A549 treated with Hydrocortisone at 1 μM for 4 hours (cell line): ENCODE results near the gene ASPDH. TPM values are rescaled to one million over a fixed set of nuclear protein-coding genes. Genes with fewer than 3 reads are reported as not detected.

Experiments
- total RNA-seq: library from RNA; stranded (reverse); fragments of 200-300 nt; extraction: Qiagen RNA extraction; gene quantifications from 5 replicates; pipeline ENCODE4 v1.2.3, GENCODE V29; 2022

Gene ASPDH
- total RNA-seq = not detected in 5 replicates

GRCh38 chr19:50513746-50514345 lies at the start of gene ASPDH:
ASPDH (minus strand) TSS chr19:50513913; CDS start chr19:50513823, 90 bp downstream.

GRCh38 chr19:50511069-50511822 lies 2.5 kb downstream of the ASPDH start, which contains the start of gene JOSD2:
JOSD2 (minus strand) TSS chr19:50511191; CDS start chr19:50510431, 760 bp downstream.

GRCh38 chr19:50476224-50476906 lies 37.3 kb downstream of the ASPDH start, which contains the start of the genes EMC10 and GARIN5A:
EMC10 (plus strand) TSS chr19:50476507; CDS start chr19:50476545, 38 bp downstream.
GARIN5A (minus strand) TSS chr19:50476848; CDS start chr19:50476388, 460 bp downstream.

Other genes starting within 250 kb of the ASPDH start
- gene KCNC3, start 184.5 kb downstream of the ASPDH start, total RNA-seq = 1.2 to 1.4 TPM (median 1.4 TPM) in 5 replicates
- gene NAPSA, start 148.3 kb downstream of the ASPDH start, total RNA-seq = 0.65 to 1.3 TPM (median 0.76 TPM) in 5 replicates
- gene NR1H2, start 137.5 kb downstream of the ASPDH start, total RNA-seq = 62.6 to 80.7 TPM (median 75.0 TPM) in 5 replicates
- gene POLD1, start 129.6 kb downstream of the ASPDH start, total RNA-seq = 52.2 to 73.0 TPM (median 71.5 TPM) in 5 replicates
- 0.17 to 0.40 TPM (median 0.21 TPM) in 5 replicates for gene SPIB, start 95.0 kb downstream of the ASPDH start, total RNA-seq
- gene MYBPC2, start 81.0 kb downstream of the ASPDH start, total RNA-seq = 0.02 TPM in 1 of 5 replicates, not detected in the others
- 112 to 152 TPM (median 149 TPM) in 5 replicates for gene EMC10, start 37.4 kb downstream of the ASPDH start, total RNA-seq
- gene GARIN5A, start 37.1 kb downstream of the ASPDH start, total RNA-seq = 1.4 to 2.5 TPM (median 2.2 TPM) in 5 replicates
- gene JOSD2, start 2.7 kb downstream of the ASPDH start, total RNA-seq = 46.9 to 86.8 TPM (median 81.8 TPM) in 5 replicates
- 0.21 to 0.58 TPM (median 0.47 TPM) in 5 replicates for gene LRRC4B, start 54.5 kb upstream of the ASPDH start, total RNA-seq
- gene SYT3, start 126.0 kb upstream of the ASPDH start, total RNA-seq = 0.30 to 0.71 TPM (median 0.56 TPM) in 5 replicates
- gene C19orf81, start 135.5 kb upstream of the ASPDH start, total RNA-seq = 2.7 to 10.9 TPM (median 10.0 TPM) in 5 replicates
- 0.03 to 0.68 TPM (median 0.18 TPM) in 5 replicates for gene SHANK1, start 205.9 kb upstream of the ASPDH start, total RNA-seq
- 4.9 to 10.7 TPM (median 9.7 TPM) in 5 replicates for gene CLEC11A, start 209.5 kb upstream of the ASPDH start, total RNA-seq